ENCODE results near the gene CTBP2. TPM values are rescaled to one million over a fixed set of nuclear protein-coding genes. Genes with fewer than 3 reads are reported as not detected.

CTBP2 gene
- total and polyA plus RNA-seq, 2 donors from 2014 or later = 33.1 to 111 TPM

GRCh38 chr10:125080984-125081383 lies 79.4 kb downstream of the CTBP2 start:
- no peak for TF ChIP-seq CTCF (IDR thresholded peaks at IDR 0.05; ENCODE audit: borderline replicate concordance, extremely low read depth, insufficient read depth)
- Histone ChIP-seq H3K9me3 (ENCODE audit: control insufficient read depth in 2 of 3, insufficient read depth in 1 of 3, low read length in 3 of 3) (no peaks in the 10 kb centered on the region), H3K4me1 (ENCODE audit: control insufficient read depth in 2 of 3, insufficient read depth in 2 of 3, low read depth in 1 of 3, low read length in 3 of 3) (peaks cover 5 to 55% (median 41%) of the 10 kb centered on the region in 3 donors), H3K27me3 (ENCODE audit: control insufficient read depth, insufficient read depth, low read length) (no peaks in the 10 kb centered on the region), H3K27ac (ENCODE audit: low read depth in 2 of 2, low read length in 2 of 2) (peak overlapping the region; percentile 92 to 95), H3K36me3 (ENCODE audit: control insufficient read depth in 2 of 3, insufficient read depth in 3 of 3, low read length in 3 of 3) (no peaks in the 10 kb centered on the region), H3K4me3 (ENCODE audit: low read length in 3 of 3) (no peak overlapping the region), H3K9ac (ENCODE audit: low read length in 3 of 3) (peak overlapping the region in 1 of 3 donors; percentile 32)
- intact Hi-C loops (cut with DNase I) = no loop called here
- DNase-seq = no peak
- FAIRE-seq = no peak

GRCh38 chr10:125080296-125080695 lies 80.1 kb downstream of the CTBP2 start:
- Histone ChIP-seq H3K36me3 (ENCODE audit: control insufficient read depth in 2 of 3, insufficient read depth in 3 of 3, low read length in 3 of 3) (no peaks in the 10 kb centered on the region), H3K4me3 (ENCODE audit: low read length in 3 of 3) (no peak overlapping the region), H3K4me1 (ENCODE audit: control insufficient read depth in 2 of 3, insufficient read depth in 2 of 3, low read depth in 1 of 3, low read length in 3 of 3) (peaks cover 5 to 50% (median 35%) of the 10 kb centered on the region in 3 donors), H3K27me3 (ENCODE audit: control insufficient read depth, insufficient read depth, low read length) (no peaks in the 10 kb centered on the region), H3K27ac (ENCODE audit: low read depth in 2 of 2, low read length in 2 of 2) (peak overlapping the region; percentile 30 to 92), H3K9me3 (ENCODE audit: control insufficient read depth in 2 of 3, insufficient read depth in 1 of 3, low read length in 3 of 3) (no peaks in the 10 kb centered on the region), H3K9ac (ENCODE audit: low read length in 3 of 3) (peak overlapping the region in 1 of 3 donors; percentile 32)
- intact Hi-C loops (cut with DNase I) = no loop called here
- no peak for TF ChIP-seq CTCF (IDR thresholded peaks at IDR 0.05; ENCODE audit: borderline replicate concordance, extremely low read depth, insufficient read depth)
- DNase-seq (no peak), FAIRE-seq (no peak)

GRCh38 chr10:125079091-125079600 lies 81.2 kb downstream of the CTBP2 start:
- DNase-seq = peak in 1 of 5 donors; percentile 88
- intact Hi-C loops (cut with DNase I) = no loop called here

More at GRCh38 chr10:125079091-125079600, 81.2 kb downstream of the CTBP2 start:
- Histone ChIP-seq H3K27me3 (ENCODE audit: control insufficient read depth, insufficient read depth, low read length) (no peaks in the 10 kb centered on the region), H3K4me3 (ENCODE audit: low read length in 3 of 3) (no peak overlapping the region), H3K4me1 (ENCODE audit: control insufficient read depth in 2 of 3, insufficient read depth in 2 of 3, low read depth in 1 of 3, low read length in 3 of 3) (peaks cover 5 to 41% (median 25%) of the 10 kb centered on the region in 3 donors), H3K27ac (ENCODE audit: low read depth in 2 of 2, low read length in 2 of 2) (peak overlapping the region; percentile 69 to 92), H3K9me3 (ENCODE audit: control insufficient read depth in 2 of 3, insufficient read depth in 1 of 3, low read length in 3 of 3) (no peaks in the 10 kb centered on the region), H3K9ac (ENCODE audit: low read length in 3 of 3) (no peak overlapping the region), H3K36me3 (ENCODE audit: control insufficient read depth in 2 of 3, insufficient read depth in 3 of 3, low read length in 3 of 3) (peaks cover 0 to 2% (median under 1%) of the 10 kb centered on the region in 3 donors)
- no peak for FAIRE-seq
- no peak for TF ChIP-seq CTCF (IDR thresholded peaks at IDR 0.05; ENCODE audit: borderline replicate concordance, extremely low read depth, insufficient read depth)

Data from kidney (tissue), 14 donors.